Dermis lymphatic vessel endothelial cell (primary cell): Measurements from ENCODE around the gene DCAF8L2. TPM values are rescaled to one million over a fixed set of nuclear protein-coding genes. Genes with fewer than 3 reads are reported as not detected.

Source experiments
- total RNA-seq: library from RNA; depleted of rRNA; stranded (reverse); fragments of >200 nt; gene quantifications from 2 replicates; pipeline ENCODE4 v1.2.1, GENCODE V29; 2014

The DCAF8L2 gene
- total RNA-seq: not detected in 2 replicates

DNA sequence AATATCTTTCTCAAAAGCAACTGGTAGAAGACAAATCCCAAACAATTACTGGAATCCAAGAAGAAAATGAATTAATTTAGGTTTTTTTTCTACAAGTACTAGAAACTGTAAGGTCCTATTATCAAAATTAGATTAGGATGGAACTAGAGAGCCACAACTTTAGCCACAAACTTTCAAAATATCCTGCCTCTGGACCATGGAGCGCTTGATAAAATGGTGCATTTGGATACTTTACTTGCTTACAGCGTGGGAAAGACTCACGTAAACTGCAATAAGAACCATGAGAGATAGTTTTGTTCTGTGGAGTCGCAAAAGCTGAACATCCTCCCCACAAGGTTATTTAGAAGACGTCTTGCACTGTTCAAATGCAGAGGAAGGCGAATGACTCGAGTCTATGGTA lies at the start of gene DCAF8L2:
TSS of gene DCAF8L2 (plus strand) at position 301 of the 400 bp plus-strand sequence. CDS start 156,552 bp downstream, outside the sequence.

Other genes with a start within 250 kb of the DCAF8L2 start
- not detected in 2 replicates for gene PPP4R3C, start 127.0 kb upstream of the DCAF8L2 start, total RNA-seq
- not detected in 2 replicates for gene MAGEB10, start 217.6 kb downstream of the DCAF8L2 start, total RNA-seq